Measurements from ENCODE around the gene SLC45A2.
A peak's percentile ranks its signal among the peaks of the same experiment; 100 is the strongest.
"Not testable (repeated sequence)": the region's sequence is repeated elsewhere in the genome, so short reads cannot be mapped to it uniquely, and the experiment has no call there.

SLC45A2 gene, protein sequence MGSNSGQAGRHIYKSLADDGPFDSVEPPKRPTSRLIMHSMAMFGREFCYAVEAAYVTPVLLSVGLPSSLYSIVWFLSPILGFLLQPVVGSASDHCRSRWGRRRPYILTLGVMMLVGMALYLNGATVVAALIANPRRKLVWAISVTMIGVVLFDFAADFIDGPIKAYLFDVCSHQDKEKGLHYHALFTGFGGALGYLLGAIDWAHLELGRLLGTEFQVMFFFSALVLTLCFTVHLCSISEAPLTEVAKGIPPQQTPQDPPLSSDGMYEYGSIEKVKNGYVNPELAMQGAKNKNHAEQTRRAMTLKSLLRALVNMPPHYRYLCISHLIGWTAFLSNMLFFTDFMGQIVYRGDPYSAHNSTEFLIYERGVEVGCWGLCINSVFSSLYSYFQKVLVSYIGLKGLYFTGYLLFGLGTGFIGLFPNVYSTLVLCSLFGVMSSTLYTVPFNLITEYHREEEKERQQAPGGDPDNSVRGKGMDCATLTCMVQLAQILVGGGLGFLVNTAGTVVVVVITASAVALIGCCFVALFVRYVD

DNA sequence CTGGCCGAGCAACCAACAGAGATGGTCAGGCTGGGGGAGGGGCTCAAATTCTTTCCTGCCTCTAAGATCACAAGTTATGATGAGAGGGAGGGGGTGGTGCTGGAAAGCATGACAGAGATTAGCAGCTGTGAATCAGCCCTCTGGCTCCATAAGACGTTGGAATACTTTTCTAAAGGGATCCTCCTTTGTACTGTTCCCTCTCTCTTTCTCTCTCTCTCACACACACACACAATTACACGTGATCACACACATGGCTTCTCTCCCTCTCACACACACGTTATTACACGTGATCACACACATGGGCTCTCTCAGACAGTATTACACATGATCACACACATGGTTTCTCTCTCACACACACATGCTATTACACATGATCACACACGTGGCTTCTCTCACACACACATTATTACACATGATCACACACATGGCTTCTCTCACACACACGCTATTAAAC, at the start of gene SLC45A2:
SLC45A2 (minus strand) TSS at position 23 of the 454 bp plus-strand sequence. CDS start 110 bp downstream, outside the sequence.
- DNase-seq = no peak

DNA sequence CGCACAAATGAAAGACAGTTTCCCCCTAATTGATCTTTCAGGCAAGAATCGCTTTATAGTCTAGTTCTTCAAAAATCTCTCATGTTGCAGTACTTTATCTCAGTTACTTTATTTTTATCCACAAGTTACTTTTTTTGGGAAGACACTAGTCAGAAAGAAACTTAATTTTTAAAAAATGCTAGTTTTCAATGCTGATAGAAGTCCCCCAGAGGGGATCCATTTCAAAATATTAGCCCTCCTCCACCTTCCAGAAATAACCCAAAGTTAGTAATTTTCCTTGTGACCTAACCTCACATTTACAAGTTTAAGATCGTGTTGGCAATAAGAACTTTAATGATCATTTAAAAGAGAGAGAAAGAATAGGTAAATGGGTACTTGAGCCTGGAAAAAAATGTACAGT, 47.5 kb upstream of the SLC45A2 start:
- DNase-seq = no peak

DNA sequence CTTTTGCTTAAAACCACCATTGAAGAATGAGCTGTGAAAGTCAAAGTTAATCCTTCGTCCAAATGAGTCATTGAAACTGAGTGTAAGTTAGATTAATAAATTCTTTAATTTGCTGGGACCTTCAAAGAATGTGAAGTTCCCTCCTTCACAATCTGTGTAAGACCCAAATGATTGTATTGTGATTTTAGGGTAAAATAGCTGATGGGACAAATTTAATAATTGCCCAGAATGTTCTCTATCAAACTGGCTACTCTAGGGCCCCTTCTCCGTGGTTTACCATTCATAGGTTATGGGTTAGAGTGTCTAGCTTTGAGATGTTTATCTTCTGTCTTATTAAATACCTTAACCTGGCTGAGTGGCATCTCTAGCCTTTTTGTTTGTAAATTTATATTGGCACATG, 46.6 kb upstream of the SLC45A2 start:
- no peak for DNase-seq

DNA sequence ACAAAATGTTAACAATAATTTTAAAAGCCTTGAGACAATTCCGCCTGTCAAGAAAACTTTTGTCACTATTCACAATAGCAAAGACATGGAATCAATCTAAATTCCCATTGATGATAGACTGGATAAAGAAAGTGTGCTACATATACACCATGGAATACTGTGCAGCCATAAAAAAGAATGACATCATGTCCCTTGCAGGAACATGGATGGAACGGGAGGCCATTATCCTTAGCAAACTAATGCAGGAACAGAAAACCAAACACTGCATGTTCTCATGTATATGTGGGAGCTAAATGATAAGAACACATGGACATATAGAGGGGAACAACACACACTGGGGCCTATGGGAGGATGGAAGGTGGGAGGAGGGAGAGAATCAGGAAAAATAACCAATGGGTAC, 46.1 kb upstream of the SLC45A2 start:
- DNase-seq = not testable (repeated sequence)

DNA sequence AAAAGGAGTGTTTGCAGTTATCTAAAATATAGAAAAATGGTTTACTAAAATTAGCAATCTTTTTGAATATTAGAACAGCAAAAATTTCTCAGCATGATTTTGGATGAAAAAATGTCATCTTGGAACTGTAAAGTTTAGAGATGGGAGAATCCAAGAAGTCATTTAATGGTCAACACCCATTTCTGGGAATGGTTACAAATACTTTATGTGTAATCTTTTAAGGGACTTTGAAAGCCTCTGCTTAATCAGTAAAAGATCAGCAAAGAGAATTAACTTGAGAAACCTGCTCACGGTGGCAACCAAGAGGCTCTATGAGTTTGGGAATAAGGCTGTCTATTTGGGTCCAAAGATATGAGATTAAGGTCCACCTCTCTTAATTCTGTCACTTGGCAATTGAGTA, 45.6 kb upstream of the SLC45A2 start:
- DNase-seq = no peak

DNA sequence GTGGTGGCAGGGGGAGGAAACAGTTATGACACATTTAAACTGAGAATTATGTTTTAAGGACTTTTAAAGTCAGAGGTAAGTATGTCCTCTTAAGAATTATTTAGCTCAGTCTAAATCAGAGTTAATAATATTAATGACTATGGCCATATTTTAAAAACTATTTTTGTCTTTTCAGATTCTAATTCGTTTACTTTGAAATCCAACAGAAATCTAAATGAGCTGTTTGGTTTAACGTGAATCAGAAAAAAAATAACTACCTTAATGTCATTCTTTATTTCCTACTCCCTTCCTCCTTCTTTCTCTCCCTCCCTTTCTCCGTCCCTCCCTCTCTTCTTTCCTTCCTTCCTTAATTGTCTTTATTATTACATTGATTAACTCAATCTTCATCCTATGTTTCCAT, 43.9 kb upstream of the SLC45A2 start:
- no peak for DNase-seq

DNA sequence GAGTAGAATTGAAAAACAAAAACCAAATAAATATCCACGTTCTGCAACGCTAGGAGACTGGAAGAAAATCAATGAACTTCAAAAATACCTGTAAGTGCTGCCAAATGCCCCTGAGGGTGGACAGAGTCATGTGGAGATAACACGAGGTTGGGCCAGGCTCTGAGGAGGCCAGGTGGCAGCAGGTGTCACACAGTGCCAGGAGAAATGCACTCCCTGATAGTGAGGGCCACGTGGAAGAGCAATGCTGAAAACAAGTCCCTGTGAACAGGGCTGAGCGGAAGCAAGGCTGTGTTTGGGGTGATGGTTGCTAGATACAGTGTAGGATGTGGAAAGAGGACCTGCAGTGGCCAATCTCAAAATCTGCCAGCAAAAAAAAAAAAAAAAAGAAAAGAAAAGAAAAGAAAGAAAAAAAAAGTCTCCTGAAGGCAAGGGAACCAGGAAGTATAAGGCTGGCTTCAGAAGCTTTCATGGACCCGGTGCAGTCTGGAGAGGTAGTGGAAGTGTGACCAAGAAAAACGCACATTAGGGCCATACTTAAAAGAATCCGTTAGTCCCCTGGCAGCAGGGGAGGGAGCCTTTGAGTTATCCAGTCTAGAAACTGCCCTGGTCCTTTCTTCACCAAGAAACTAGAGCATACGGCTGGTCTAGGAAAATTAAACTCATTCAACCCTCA, 41.7 kb upstream of the SLC45A2 start:
- no peak for DNase-seq

DNA sequence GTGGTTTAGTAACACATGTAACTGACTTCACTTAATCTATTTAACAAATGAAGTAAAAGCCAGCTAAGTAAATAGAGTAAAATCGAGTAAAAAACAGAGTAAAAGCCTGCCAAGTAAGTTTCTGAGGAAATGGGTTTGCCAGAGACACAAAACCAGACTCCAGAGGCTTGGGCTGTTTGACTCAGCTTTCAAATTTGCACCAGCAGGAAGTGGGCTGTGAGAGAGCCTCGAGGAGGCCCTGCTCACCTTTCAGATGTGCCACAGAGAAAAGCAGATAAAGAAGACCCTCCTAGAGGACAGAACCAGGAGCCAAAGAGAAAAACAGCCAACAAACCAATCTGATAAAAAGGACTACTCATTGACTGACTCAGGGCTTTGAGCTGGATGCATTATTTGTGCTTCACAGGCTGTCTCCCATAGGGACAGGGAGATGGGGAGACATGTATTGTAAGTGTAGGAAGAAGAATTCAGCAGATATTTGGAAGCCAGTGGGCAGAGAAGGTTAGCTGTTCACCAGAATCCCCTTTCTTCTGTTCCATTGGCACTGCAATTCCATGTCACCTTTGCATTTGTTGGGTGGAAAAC, 37.7 kb upstream of the SLC45A2 start:
- DNase-seq = no peak

DNA sequence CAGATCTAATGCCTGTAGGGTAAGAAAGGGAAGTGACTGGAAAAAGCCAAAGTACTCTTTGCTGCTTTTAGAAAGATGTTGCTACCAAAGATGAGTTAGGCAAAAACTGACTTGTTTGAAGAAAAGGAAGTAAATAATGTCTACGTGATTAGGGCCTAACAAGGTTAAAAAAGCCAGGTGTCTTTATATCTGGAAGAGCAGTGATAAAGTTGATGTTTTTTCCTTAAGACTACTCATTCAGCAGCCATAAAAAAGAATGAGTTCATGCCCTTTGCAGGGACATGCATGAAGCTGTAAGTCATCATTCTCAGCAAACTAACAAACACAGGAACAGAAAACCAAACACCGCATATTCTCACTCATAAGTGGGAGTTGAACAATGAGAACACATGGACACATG, 36.8 kb upstream of the SLC45A2 start:
- DNase-seq = no peak

DNA sequence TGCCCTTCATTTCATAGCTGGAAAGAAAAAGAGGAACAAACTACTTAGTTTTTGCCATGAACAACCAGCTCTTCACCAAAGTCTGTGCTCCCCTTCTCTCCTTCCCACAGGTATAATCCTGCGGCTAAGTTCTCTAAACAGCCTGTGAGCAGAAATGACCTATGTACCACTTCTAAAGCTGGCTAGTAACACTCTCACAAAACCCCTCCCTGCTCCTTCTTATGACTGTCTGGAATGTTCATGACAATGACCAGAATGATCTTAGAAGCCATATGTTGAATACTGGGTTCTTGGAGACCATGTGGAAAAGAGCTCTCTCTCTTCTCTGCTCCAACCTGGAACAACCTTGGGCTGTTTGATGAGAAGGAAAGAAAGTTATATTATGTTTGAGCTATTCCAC, 36.2 kb upstream of the SLC45A2 start:
- DNase-seq = no peak

DNA sequence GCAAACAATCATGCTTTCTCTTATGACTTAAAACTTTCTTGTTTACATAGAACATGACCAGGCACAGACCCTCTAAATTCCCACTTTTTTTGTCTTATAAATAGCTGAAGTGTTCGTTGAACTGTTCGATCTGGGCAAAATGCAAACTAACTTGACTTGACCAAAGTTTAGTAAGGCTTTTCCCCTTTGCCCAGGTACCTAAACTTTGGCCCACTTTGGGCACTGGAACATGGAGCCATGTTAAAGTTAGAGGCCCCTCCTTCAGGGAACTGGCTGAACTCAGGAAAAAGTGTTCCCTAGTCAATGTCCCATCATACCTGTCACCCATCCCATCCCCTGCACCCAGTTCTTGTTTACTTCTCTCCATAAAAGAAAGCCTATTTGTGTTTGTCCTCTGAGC, 32.8 kb upstream of the SLC45A2 start:
- no peak for DNase-seq

DNA sequence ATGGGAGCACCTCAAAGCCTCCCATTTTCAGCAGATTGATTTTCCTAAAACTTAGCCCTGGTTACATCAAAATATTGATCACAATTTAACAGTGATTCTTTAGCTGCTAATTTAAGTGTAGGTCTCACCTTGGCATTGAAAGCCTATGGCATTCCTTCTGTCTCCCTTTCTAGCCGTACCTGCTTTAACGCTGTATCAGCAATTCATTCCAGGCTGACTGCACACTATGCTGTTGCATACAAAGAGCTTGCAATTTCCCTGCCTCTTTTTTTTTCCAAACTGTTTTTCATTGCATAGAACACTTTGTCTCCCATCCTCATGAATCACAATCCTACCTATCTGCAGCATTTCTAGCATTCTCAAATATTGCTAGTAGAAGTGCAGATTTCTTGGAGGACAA, 32.3 kb upstream of the SLC45A2 start:
- DNase-seq = no peak

DNA sequence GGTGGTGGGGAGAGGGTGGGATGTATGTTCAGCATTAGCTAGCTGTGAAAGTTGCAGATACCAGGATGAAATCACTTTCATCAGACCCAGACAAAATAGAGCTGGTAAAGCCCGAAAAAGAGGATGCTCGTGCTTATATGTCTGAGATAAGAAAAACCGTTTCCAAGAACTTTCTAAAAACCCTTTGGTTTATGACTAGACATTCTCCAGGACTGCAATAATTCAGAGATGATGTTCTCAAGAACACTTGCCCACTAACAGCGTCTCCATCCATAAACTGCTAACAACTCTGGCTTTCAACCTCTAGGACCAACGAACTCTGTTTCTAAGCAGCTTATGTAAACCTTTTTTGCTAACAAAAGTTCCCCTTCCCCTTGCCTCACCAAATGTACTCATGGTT, 31.7 kb upstream of the SLC45A2 start:
- DNase-seq = no peak

DNA sequence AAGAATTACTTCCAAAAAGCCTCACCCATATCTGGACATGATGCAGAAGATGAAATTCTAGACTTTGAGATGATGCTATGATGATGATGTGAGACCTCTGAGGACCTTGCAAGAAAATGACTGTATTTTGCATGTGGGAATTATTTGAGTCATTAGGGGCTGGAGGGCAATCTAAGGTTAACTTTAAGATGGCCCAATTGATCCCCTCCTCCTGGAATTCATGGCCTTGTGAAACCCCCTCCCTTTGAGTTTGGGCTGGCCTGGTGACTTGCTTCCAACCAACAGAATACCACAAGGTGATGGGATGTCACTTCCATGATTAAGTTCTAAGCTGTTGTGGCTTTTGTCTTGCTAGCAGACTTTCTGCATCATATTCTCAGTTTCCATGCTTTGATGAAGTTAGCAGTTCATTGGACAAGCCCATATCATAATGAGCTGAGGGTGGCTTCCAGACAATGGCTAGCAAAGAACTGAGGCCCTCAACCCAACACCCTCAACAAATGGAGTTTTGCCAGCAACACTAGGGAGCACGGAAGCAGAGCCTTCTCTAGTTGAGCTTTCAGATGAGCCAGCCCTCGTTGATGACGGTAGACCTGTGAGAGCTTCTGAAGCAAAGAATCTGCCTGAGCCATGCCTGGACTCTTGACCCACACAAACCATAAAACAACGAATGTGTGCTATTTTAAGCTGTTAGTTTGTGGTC, 30.8 kb upstream of the SLC45A2 start:
- no peak for DNase-seq

DNA sequence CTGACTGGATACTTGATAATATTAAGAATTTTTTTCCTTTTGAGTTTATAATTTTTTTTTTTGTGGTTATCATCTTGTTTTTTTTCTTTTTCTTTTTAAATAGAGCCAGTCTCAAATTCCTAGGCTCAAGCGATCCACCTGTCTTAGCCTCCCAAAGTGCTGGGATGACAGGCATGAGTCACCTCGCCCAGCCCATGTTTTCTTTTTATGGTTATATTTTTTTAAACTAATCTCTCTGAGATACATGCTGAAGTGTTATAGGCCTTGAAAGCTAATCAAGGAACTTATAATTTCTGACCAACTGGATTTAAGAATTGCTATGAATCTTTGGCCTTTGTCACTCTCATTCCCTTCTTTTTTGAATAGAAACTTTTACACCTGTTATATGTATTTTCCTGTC, 30.1 kb upstream of the SLC45A2 start:
- no peak for DNase-seq

DNA sequence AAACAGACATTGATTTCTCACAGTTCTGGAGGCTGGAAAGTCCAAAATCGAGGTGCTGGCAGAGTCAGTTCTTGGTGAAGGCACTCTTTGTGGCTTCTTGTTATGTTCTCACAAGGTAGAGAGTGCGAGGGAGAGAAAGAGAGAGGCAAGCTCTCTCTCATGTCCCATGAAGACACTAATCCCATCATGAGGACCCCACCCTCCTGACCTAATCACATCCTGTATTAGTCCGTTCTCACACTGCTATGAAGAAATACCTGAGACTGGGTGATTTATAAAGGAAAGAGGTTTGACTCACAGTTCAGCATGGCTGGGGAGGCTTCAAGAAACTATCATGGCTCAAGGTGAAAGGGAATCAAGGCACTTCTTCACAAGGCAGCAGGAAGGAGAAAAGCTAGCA, 29.1 kb upstream of the SLC45A2 start:
- DNase-seq = no peak

DNA sequence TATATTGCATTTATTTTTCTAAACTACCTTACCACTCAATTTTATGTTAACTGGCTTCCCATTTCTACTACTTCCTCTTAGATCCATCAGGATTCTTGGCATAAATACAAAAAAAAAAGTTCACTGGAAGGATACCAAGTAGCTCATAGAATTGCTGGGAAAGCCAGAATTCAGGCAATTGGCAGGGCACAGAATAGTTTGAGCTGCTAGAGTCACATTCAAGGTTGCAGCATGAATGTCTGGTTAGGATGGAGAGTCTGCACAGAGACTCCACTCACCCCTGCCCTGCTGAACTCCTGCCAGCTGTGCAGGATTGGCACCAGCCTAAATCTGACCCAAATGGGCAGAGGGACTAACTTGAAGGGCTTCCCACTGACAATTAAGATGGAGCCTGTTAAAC, 28.3 kb upstream of the SLC45A2 start:
- no peak for DNase-seq

DNA sequence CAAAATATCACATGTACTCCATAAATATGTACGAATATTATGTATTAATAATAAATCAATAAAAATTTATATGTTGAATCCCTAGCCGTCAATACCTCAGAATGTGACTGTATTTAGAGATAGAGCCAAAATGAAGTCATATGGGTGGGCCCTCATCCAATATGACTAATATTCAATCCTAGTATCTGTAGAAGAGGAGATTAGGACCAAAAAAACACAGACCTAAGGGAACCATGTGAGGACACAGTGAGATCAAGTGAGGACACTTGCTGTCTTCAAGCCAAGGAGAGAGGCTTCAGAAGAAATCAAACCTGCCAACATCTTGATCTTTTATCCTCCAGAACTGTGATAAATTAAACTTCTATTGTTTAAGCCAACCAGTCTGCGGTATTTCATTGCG, 27.0 kb upstream of the SLC45A2 start:
- no peak for DNase-seq

DNA sequence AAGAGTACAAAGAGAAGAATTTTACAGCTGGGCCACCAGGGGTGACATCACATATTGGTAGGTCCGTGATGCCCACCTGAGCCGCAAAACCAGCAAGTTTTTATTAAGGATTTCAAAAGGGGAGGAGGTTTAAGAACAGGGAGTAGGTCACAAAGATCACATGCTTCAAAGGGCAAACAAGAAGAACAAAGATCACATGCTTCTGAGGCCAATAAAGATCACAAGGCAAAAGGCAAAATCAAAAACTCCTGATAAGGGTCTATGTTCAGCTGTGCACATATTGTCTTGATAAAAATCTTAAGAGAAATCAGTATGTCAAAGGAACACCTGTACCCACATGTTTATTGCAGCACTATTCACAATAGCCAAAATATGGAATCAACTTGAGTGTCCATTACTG, 25.7 kb upstream of the SLC45A2 start:
- not testable (repeated sequence) for DNase-seq

DNA sequence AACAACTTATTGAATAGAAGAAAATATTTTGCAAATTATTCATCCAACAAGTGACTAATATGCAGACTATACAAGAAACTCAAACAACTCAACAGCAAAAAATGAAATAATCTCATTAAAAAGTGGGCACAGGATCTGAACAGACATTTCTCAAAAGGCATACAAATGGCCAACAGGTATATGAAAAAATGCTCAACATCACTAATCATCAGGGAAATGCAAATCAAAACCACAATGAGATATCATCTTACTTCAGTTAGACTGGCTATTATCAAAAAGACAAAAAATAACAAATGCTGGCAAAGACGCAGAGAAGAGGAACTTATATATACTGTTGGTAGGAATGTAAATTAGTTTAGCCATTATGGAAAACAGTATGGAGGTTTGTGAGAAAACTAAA, 25.1 kb upstream of the SLC45A2 start:
- no peak for DNase-seq

DNA sequence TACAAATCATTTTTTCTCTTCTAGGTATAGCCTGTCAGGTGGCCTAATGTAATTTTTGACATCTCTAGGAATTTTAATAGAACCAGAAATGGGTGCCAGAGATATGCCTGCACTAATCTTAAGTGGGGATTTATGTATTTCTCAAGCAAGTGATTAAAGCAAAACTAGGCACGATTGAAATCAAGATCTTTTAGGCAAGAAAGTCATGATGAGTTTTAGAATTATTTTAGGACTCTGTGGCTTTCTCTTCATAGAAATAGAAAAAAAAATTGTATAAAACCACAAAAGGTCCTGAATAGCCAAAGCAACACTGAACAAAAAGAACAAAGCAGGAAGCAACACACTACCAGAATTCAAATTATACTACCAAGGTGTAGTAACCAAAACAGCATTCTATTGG, 24.3 kb upstream of the SLC45A2 start:
- no peak for DNase-seq

DNA sequence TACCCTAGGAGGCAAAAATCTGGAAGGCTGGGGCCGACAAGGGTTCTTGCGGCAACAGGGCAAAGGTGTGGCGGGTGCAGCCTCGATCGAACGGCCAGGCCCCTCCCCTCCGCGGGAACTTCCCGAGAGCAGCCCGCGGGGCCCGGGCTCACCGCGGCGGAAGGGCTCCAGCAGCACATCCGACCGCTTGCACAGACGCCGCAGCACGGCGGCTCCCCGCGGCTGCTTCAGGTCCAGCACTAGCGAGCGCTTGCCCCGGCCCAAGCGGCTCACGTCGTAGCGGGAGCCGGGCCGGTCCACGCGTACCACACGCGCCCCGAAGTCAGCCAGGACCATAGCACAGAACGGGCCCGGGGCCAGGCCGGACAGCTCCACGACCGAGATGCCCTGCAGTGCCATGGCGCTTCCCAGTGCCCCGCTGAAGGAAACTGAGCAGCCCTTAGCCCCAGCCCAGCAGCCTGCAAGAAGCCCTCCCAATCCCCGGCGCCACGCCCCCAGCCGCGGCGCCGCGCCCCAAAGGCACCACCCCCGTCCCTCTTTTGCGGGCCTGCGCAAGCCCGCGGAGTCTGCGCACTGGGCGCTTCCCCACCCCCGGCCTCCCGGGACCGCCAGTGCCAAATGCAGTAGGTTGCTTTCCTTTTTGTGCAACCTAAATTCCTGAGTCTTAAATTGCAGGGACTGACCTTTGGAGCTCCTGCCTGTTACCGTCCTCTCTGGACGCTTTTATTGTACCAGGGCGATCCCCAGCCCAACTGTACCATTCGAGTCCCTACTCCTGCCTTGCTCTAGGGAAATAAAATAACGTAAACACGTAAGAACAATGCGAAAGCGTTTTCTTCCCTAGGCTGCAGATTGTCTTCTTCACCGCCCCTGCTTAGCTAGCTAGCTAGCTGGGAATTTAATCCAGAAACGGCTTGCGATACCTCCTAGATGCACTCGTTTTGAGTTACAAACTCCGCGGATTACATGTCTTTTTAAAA, 23.4 kb upstream of the SLC45A2 start, which contains the start of gene AMACR:
AMACR (minus strand) TSS at position 430 of the 980 bp plus-strand sequence; CDS start at position 399, 31 bp downstream.
- DNase-seq = peak; percentile 79
